Measurements from ENCODE around the gene COPB1. TPM values are rescaled to one million over a fixed set of nuclear protein-coding genes. Genes with fewer than 3 reads are reported as not detected.

Gene COPB1
- total RNA-seq, 4 donors from 2014 or later: 73.3 to 279 (median 94.8) TPM

DNA sequence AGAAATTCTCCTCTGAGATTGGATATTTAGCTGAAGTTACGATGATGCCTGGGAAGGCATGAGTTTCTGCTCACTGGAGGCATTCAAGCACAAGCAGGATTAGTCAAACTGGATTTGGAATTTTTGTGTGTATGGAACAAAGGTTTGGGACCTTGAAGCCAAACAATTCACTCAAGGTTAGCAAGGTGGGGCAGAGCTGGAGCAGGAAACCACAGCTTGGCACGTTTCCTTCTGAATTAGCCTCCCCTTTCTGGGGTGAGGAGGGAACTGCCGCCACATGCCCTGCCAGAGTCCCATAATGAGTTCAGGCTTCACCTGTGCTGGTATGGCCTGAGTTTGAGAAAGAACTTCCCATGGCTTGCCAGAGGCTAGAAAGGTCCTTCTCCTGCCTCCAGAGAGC lies 89.7 kb downstream of the COPB1 start:
- Histone ChIP-seq H3K9me3 (no peaks in the 10 kb centered on the region), H3K27me3 (no peaks in the 10 kb centered on the region), H3K27ac (no peak overlapping the region), H3K36me3 (no peaks in the 10 kb centered on the region), H3K4me1 (no peaks in the 10 kb centered on the region), H3K4me3 (no peak overlapping the region)
- TF ChIP-seq, protein P1, sequence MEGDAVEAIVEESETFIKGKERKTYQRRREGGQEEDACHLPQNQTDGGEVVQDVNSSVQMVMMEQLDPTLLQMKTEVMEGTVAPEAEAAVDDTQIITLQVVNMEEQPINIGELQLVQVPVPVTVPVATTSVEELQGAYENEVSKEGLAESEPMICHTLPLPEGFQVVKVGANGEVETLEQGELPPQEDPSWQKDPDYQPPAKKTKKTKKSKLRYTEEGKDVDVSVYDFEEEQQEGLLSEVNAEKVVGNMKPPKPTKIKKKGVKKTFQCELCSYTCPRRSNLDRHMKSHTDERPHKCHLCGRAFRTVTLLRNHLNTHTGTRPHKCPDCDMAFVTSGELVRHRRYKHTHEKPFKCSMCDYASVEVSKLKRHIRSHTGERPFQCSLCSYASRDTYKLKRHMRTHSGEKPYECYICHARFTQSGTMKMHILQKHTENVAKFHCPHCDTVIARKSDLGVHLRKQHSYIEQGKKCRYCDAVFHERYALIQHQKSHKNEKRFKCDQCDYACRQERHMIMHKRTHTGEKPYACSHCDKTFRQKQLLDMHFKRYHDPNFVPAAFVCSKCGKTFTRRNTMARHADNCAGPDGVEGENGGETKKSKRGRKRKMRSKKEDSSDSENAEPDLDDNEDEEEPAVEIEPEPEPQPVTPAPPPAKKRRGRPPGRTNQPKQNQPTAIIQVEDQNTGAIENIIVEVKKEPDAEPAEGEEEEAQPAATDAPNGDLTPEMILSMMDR (IDR thresholded peaks at IDR 0.05): no peak
- TF ChIP-seq POLR2A (IDR thresholded peaks at IDR 0.05): no peak
- intact Hi-C loops (cut with DNase I; ENCODE audit: low total_unique reads): no loop called here
- no peak for DNase-seq

GRCh38 chr11:14408612-14409011 lies 91.0 kb downstream of the COPB1 start:
- no peaks in the 10 kb centered on the region for H3K4me1 ChIP-seq
- intact Hi-C loops (cut with DNase I; ENCODE audit: low total_unique reads): no loop called here
- H3K36me3 ChIP-seq: no peaks in the 10 kb centered on the region
- TF ChIP-seq, protein P1 (IDR thresholded peaks at IDR 0.05): no peak
- no peak for TF ChIP-seq POLR2A (IDR thresholded peaks at IDR 0.05)
- H3K9me3 ChIP-seq: no peaks in the 10 kb centered on the region
- H3K4me3 ChIP-seq: no peak overlapping the region
- DNase-seq: no peak
- H3K27me3 ChIP-seq: no peaks in the 10 kb centered on the region
- no peak overlapping the region for H3K27ac ChIP-seq

Small RNA genes lying within 50 kb of the gene (small RNA-seq; reads per million reads assigned to genes)
- not detected for gene RNU7-49P

Other genes starting within 250 kb of the COPB1 start
- 10 to 100 TPM; 18.7 to 43.6 (median 36.8) TPM for gene RRAS2, start 140.6 kb downstream of the COPB1 start, total RNA-seq
- gene PSMA1, start 20.6 kb upstream of the COPB1 start, total RNA-seq: 100 to 1,000 TPM in 3 of 4 donors, 10 to 100 TPM in 1; 81.7 to 213 (median 126) TPM
- gene PDE3B, start 144.0 kb upstream of the COPB1 start, total RNA-seq: 10 to 100 TPM in 1 of 4 donors, 1 to 10 TPM in 3; 1.5 to 10.8 (median 3.9) TPM

Measured in uterus (tissue), 4 donors.